VCaP (cell line): Measurements from ENCODE around the gene LPIN1.

Experiments used
- H3K27ac ChIP-seq: fragments of 450-650 bp; 2 replicates; pipeline ENCODE4 v1.5.1; 2017
- TF ChIP-seq, protein P1 (sequence below): fragments of 450-650 bp; conservative IDR thresholded peaks from 2 replicates; pipeline ENCODE4 v1.5.1; 2017; ENCODE audit warnings: mild to moderate bottlenecking, moderate library complexity

Gene LPIN1

DNA sequence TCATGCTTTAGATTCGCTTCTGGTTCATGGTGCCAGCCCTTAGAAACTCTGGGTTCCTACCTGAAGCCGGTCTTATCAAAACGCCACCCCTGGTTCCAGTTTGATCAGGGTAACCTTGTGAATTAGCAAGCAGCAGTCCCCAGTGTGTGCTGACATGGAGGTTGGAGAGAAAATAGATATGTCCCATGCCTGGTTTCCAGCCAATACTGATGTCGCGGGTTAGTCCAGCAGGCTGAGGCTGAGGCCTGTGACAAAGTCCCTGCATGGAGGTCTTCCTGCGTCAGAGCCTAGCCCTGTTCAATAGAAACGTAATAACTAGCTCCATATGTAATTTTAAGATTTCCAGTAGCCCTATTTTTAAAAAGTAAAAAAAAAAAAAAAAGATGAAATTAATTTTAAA is 28.2 kb downstream of the LPIN1 start:
- TF ChIP-seq, protein P1, sequence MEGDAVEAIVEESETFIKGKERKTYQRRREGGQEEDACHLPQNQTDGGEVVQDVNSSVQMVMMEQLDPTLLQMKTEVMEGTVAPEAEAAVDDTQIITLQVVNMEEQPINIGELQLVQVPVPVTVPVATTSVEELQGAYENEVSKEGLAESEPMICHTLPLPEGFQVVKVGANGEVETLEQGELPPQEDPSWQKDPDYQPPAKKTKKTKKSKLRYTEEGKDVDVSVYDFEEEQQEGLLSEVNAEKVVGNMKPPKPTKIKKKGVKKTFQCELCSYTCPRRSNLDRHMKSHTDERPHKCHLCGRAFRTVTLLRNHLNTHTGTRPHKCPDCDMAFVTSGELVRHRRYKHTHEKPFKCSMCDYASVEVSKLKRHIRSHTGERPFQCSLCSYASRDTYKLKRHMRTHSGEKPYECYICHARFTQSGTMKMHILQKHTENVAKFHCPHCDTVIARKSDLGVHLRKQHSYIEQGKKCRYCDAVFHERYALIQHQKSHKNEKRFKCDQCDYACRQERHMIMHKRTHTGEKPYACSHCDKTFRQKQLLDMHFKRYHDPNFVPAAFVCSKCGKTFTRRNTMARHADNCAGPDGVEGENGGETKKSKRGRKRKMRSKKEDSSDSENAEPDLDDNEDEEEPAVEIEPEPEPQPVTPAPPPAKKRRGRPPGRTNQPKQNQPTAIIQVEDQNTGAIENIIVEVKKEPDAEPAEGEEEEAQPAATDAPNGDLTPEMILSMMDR = no peak
- no peak overlapping the region for H3K27ac ChIP-seq

DNA sequence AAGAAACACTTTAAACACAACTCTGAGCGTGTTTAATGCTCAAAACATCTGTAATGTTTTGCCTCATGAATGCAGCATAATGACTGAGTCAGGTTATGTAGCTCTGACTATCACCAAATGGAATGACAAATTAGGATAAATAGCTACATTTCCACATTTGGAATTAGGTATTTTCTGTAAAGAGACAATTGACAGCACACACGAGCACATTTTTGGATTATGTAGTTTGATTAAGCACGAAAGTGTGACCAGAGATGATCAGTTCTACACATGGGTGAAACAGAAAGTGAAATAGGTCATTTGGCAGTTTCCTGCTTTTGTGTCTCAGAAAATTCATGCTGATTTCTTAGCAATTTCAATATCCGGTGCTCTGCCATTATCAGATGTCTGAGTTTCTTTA is 29.0 kb downstream of the LPIN1 start:
- no peak overlapping the region for H3K27ac ChIP-seq

DNA sequence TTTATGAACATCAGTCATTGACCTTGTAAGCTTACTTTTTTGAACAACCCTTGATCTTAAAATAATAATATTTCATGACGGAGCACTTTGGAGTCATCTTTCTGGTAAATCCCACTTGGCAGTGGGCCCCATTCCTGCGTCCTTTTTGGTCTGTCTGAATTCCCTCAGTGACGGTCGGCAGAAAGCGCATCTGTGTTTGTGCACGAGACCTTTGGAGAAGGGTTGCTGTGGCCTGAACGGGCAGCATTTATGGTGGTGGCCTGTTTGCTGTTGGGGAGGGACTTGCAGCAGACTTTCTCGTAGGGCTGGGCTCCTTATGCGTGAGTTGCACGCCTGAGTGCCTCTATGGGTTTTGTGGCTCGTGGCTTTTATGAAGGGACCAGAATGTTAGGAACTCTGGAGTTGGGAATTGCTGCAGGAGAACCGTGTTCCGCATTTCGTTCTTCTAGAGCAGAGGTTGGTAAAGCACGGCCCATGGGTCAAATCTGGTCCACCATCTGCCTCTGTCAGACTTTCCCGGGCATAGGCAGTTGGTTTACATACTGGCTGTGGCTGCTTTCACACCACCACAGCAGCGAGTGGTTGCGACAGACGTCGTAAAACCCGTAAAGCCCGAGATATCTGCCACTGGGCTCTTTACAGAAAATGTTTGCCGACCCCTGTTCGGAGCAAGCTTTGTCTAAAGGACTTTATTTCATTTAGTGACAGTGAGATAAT is 30.8 kb downstream of the LPIN1 start:
- TF ChIP-seq, protein P1 = no peak
- H3K27ac ChIP-seq = no peak overlapping the region

More for the DNA sequence above, 29.0 kb downstream of the LPIN1 start:
- TF ChIP-seq, protein P1 = no peak

DNA sequence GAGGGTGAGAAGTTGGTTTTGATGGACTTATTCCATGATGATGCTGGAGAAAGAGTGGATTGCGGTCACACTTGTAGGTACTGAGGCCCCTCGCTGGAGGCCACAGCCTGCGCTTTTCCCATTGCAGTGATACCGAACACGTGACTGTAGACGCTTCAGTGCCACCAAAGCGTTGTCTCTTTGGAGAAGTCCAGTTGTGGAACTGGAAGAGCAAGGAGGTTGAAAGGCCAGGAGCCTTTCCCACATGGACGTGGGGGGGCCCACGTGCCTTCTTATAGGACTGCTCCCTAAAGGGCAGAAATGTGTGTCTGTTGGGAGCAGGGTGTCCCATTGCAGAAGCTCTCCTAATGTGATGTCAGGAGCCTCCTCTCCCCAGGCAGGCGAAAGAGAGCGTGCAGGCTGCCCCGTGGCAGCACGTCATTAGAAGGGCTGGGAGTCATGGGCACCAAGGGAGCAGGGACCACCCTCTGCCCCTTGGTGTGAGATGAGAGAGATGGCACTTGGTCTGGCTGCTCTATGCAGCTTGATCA is 31.5 kb downstream of the LPIN1 start:
- H3K27ac ChIP-seq = no peak overlapping the region
- TF ChIP-seq, protein P1 = no peak

DNA sequence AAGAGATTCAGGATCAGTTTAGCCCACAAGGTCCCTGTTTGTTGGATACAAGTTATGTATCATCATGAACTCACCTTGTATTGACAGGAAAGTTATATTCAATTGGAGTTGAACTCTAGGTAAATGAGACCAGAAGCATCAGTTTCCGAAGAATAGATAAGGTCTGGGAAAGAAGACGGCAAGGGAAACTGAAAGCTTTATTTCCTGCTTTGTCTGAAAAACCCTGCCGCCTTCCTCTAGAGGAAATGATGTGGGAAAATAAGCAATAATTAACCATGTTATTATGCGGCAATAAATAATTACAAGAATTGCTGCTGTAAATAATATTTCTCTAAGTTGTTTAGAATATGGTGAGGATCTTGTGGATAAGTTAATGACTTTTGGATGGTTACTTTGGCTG is 32.0 kb downstream of the LPIN1 start:
- no peak overlapping the region for H3K27ac ChIP-seq
- TF ChIP-seq, protein P1 = no peak

DNA sequence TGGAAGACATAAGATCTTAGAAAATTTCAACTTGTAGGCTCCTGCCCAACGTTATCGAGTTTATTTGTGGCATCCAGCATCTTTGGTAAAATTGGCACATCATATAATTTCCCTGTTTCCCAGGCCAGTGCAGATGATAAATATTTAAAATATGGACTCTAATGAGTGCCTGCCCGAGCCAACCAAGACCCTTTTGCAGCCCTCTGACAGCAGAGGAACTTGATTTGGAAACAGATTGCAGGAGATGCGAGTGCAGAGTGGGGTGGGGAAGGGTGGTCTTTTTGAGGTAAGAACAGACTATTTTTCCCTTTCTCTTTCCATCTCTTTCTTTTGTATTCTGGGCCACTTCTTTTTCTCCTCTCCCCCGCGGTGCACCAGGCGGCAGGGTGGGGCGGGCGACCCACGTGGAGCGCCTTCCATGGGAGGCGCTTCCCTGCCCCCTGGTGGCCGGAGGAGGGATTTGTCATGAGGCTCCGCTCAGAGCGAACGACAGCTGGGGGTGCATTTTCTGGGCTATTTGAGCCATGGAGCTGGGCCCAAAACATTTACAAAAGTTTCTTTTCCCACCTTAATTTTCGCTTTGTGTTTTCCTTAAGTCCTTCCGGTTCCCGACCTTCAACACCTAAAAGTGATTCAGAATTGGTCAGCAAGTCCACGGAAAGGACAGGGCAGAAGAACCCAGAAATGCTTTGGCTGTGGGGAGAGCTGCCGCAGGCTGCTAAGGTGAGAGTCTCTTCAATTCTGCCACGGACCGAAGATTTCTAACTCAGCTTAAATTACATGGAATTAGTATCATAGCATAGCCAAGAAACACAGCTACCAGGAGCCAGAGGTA is 32.7 kb downstream of the LPIN1 start:
- TF ChIP-seq, protein P1 = peak; percentile 96
- H3K27ac ChIP-seq = no peak overlapping the region; the same call in 1 of the 2 replicates

DNA sequence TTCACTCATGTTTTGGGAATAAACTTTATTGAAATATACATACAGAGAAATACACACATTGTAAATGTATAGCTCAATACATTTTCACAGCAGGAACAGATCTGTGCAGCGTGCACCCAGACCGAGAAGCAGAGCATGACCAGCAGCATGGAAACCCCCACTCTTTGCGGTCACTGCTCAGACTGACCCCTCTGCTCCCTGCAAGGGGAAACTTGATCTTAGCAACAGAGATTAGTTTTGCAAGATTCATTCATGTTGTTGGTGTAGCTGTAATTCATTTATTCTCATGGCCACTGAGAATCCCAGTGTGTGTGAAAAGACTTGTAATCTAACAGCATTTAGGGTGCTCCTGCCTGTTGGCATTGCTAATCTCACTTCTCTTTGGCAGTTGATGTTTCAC is 35.2 kb downstream of the LPIN1 start:
- TF ChIP-seq, protein P1 = no peak
- H3K27ac ChIP-seq = no peak overlapping the region
